Measurements from ENCODE around the gene WDR86. TPM values are rescaled to one million over a fixed set of nuclear protein-coding genes. Genes with fewer than 3 reads are reported as not detected.

The WDR86 gene
- total and polyA plus RNA-seq, 2 of the 4 experiments (the other 2 are of a cell fraction), result not detected

DNA sequence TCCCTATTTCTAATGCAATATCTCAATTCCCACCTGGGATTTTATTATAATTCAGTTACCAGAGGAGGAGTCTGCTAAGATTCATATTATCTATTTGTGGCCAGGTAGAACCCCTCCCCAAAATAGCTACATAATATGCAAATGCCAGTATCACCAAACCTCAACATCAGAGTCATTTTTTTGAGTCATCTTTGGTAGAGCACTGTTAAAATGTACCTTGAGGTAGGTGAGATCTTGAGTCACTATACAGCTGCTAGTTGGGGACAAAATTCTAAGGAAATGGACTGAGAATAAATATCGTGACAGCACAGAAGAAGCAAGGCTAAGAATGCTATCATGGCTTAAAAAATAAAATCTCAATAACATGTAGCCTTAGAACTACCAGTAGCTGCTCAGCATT lies 34.8 kb upstream of the WDR86 start:
- Histone ChIP-seq H3K9me1 (ENCODE audit: insufficient read depth, low read length) (no peaks in the 10 kb centered on the region), H3K18ac (ENCODE audit: low read depth, low read length) (no peak overlapping the region), H4K20me1 (ENCODE audit: insufficient read depth, low read length) (no peaks in the 10 kb centered on the region), H2AK9ac (replicated peaks; ENCODE audit: low read depth, low read length, poor library complexity) (no peak overlapping the region), H3K14ac (replicated peaks; ENCODE audit: low read depth, low read length) (no peak overlapping the region), H3K9ac (ENCODE audit: low read depth, low read length) (no peak overlapping the region), H3K36me3 (ENCODE audit: control insufficient read depth, insufficient read depth, low read length) (no peaks in the 10 kb centered on the region), H3K4me2 (ENCODE audit: low read depth, low read length) (no peak overlapping the region), H2BK15ac (ENCODE audit: low read depth, low read length) (no peak overlapping the region), H3K4me1 (ENCODE audit: control insufficient read depth, insufficient read depth, low read length) (peaks cover 6% of the 10 kb centered on the region; the same call in 1 of the 2 replicates), H4K5ac (ENCODE audit: low read depth, low read length) (no peak overlapping the region), H3K4ac (ENCODE audit: low read depth, low read length) (no peak overlapping the region), H3K4me3 (ENCODE audit: insufficient read depth, low read depth, low read length) (no peak overlapping the region), H4K8ac (ENCODE audit: low read depth in 2 of 2, low read length in 2 of 2) (no peak overlapping the region), H2BK5ac (ENCODE audit: low read depth, low read length, poor library complexity, severe bottlenecking) (no peak overlapping the region), H3K23ac (ENCODE audit: low read depth, low read length) (no peak overlapping the region), H3K27ac (ENCODE audit: insufficient read depth, low read length) (no peak overlapping the region), H2AFZ (replicated peaks; ENCODE audit: low read length, poor library complexity) (no peak overlapping the region), H3K9me3 (ENCODE audit: control insufficient read depth, insufficient read depth, low read length) (no peaks in the 10 kb centered on the region), H2AK5ac (ENCODE audit: low read depth, low read length) (no peak overlapping the region), H2BK20ac (ENCODE audit: low read depth, low read length) (no peak overlapping the region), H3K56ac (ENCODE audit: extremely low read depth, insufficient read depth, low read length) (no peak overlapping the region), H2BK120ac (ENCODE audit: low read depth, low read length) (no peak overlapping the region), H3K79me1 (ENCODE audit: low read depth in 1 of 2, low read length in 2 of 2) (no peaks in the 10 kb centered on the region), H3K27me3 (ENCODE audit: control insufficient read depth, insufficient read depth, low read length) (peaks cover 8% of the 10 kb centered on the region), H4K91ac (ENCODE audit: insufficient read depth, low read depth, low read length) (no peak overlapping the region)
- in situ Hi-C loops (cut with MboI; ENCODE audit: low sequenced_read_pairs) (loop anchor here (5.0 kb wide), 1 partner anchor 77 kb away; no protein-coding TSS in a partner anchor), intact Hi-C loops (cut with micrococcal nuclease) (no loop called here), dilution Hi-C loops (cut with HindIII; ENCODE audit: low sequenced_read_pairs, unreplicated experiment) (no loop called here)
- CTCF ChIA-PET, result interaction anchor here (0.6 to 1.2 kb wide), 3 partner anchors 112 to 313 kb away, joined by 3 to 5 read pairs (median 3); no protein-coding TSS in a partner anchor
- no TSS peak for BruUV-seq (replicated peaks)
- WGBS, 2 experiments (ENCODE audit: extremely low coverage in 2 of 2, insufficient read length in 1 of 2), result no CpG with 5 or more reads among the region's 1 CpG
- TF ChIP-seq BHLHE40 (IDR thresholded peaks at IDR 0.05; ENCODE audit: low read depth, low read length), result no peak
- no peak for TF ChIP-seq MAZ (IDR thresholded peaks at IDR 0.05; ENCODE audit: borderline replicate concordance, low read depth, low read length)
- TF ChIP-seq, protein P1, sequence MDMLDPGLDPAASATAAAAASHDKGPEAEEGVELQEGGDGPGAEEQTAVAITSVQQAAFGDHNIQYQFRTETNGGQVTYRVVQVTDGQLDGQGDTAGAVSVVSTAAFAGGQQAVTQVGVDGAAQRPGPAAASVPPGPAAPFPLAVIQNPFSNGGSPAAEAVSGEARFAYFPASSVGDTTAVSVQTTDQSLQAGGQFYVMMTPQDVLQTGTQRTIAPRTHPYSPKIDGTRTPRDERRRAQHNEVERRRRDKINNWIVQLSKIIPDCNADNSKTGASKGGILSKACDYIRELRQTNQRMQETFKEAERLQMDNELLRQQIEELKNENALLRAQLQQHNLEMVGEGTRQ (IDR thresholded peaks at IDR 0.05; ENCODE audit: low read depth, low read length), result no peak
- TF ChIP-seq CHD1 (IDR thresholded peaks at IDR 0.05; ENCODE audit: low read depth, low read length), result no peak
- no peak for TF ChIP-seq SMC3 (IDR thresholded peaks at IDR 0.05; ENCODE audit: low read depth, low read length)
- no peak for ATAC-seq (ENCODE audit: low read depth)
- POLR2A ChIA-PET (ENCODE audit: unreplicated experiment), result no interaction called here
- DNase-seq, result no peak
